ENCODE data around the gene TMA7. TPM values are rescaled to one million over a fixed set of nuclear protein-coding genes. Genes with fewer than 3 reads are reported as not detected.
A peak's percentile ranks its signal among the peaks of the same experiment; 100 is the strongest.

TMA7 gene
- total and polyA plus RNA-seq, 4 donors: 152 to 985 (median 239) TPM

DNA sequence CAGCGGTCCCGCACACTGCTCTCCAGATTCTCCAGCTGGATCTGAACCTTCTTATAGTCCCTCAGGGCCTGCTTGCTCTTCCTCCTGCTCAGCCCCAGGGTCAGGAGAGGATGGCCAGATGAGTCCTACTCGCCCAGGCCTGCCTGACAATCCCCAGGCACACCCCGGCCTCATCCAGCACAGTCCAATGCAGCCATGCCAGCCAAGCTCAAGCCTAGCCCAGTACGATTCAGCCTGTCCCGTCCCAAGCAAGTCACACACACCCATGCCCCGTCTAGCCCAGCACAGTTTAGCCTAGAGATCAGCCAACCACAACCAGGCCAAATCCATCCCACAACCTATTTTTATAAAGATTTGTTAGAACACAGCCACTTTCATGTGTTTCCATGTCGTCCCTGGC lies 27.0 kb upstream of the TMA7 start:
- ATAC-seq (ENCODE audit: insufficient read depth, low FRiP score): no peak
- Histone ChIP-seq H3K4me3 (no peak overlapping the region), H3K9me3 (ENCODE audit: control insufficient read depth in 4 of 4, insufficient read depth in 3 of 4, low read length in 3 of 4) (no peaks in the 10 kb centered on the region), H3K4me1 (ENCODE audit: control insufficient read depth in 5 of 5, insufficient read depth in 5 of 5, low read length in 5 of 5) (no peaks in the 10 kb centered on the region), H3K36me3 (ENCODE audit: control insufficient read depth in 4 of 4, insufficient read depth in 4 of 4, low read length in 4 of 4) (peaks cover 10 to 72% (median 31%) of the 10 kb centered on the region in 4 donors), H3K27ac (ENCODE audit: low read depth in 1 of 2, low read length in 1 of 2) (no peak overlapping the region), H3K9ac (ENCODE audit: insufficient read depth in 1 of 2, low read length in 2 of 2) (no peak overlapping the region), H3K27me3 (ENCODE audit: control insufficient read depth in 3 of 3, insufficient read depth in 3 of 3, low read length in 2 of 3) (no peaks in the 10 kb centered on the region)
- peak in 1 of 3 donors; percentile 6 for DNase-seq
- TF ChIP-seq CTCF (IDR thresholded peaks at IDR 0.05; ENCODE audit: control extremely low read depth, extremely low read depth): no peak
- WGBS, 2 donors: 91 to 95% methylated on average over 8 of the region's 8 CpGs

GRCh38 chr3:48413611-48414010 lies 26.4 kb upstream of the TMA7 start:
- no peak for ATAC-seq (ENCODE audit: insufficient read depth, low FRiP score)
- H3K27me3 ChIP-seq (ENCODE audit: control insufficient read depth in 3 of 3, insufficient read depth in 3 of 3, low read length in 2 of 3): no peaks in the 10 kb centered on the region
- H3K4me1 ChIP-seq (ENCODE audit: control insufficient read depth in 5 of 5, insufficient read depth in 5 of 5, low read length in 5 of 5): no peaks in the 10 kb centered on the region
- peak in 1 of 3 donors; percentile 2 for DNase-seq
- whole genome bisulfite sequencing, 2 donors: 93 to 94% methylated on average over 13 to 14 of the region's 14 CpGs
- no peak overlapping the region for H3K27ac ChIP-seq (ENCODE audit: low read depth in 1 of 2, low read length in 1 of 2)
- no peak for TF ChIP-seq CTCF (IDR thresholded peaks at IDR 0.05; ENCODE audit: control extremely low read depth, extremely low read depth)
- no peaks in the 10 kb centered on the region for H3K9me3 ChIP-seq (ENCODE audit: control insufficient read depth in 4 of 4, insufficient read depth in 3 of 4, low read length in 3 of 4)
- peaks cover 10 to 77% (median 29%) of the 10 kb centered on the region in 4 donors for H3K36me3 ChIP-seq (ENCODE audit: control insufficient read depth in 4 of 4, insufficient read depth in 4 of 4, low read length in 4 of 4)
- H3K9ac ChIP-seq (ENCODE audit: insufficient read depth in 1 of 2, low read length in 2 of 2): no peak overlapping the region
- H3K4me3 ChIP-seq: no peak overlapping the region

DNA sequence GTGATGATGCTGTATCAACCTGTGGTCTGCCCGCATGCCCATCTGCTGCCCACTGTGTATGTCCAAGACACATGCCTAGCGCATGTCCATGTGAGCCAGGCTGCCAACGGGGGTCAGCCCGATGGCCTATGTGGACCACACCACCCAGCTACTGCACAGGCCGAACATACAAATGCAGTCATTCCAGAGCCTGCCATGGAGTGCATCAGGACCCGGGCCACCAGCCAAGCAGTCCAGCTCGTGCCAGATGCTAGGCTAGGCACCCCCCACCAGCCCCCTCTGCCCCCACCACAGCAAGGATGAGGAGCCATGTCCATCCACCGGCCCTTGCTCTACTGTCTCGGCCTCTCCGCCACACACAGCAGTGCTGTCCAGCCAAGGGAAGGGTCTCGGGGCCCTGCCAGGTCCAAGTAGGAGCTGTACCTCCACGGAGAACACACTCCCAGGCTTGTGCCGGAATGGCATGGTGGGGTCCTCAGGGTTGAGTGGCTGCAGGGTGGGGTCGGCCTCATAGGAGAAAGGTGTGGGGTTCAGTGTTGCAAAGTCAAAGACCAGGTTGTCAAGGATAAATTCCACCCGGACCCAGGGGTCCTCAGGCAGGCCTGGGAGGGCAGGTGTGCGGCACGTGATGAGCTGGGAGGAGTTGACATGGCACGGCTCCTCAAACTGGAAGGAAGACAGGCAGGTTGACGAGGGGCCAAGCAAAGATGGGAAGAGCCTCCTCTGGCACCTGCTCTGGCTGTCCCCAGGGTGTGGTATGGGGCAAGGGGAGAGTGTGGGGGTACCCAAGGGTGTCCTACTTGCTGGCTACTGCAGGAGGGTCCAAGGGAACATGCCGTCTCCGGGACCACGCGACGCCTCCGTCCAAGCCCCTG lies 25.4 kb upstream of the TMA7 start:
- no peak for DNase-seq
- 92 to 93% methylated on average over 25 of the region's 25 CpGs for WGBS, 2 donors
- Histone ChIP-seq H3K36me3 (ENCODE audit: control insufficient read depth in 4 of 4, insufficient read depth in 4 of 4, low read length in 4 of 4) (peaks cover 4 to 73% (median 26%) of the 10 kb centered on the region in 4 donors), H3K27ac (ENCODE audit: low read depth in 1 of 2, low read length in 1 of 2) (no peak overlapping the region), H3K9ac (ENCODE audit: insufficient read depth in 1 of 2, low read length in 2 of 2) (no peak overlapping the region), H3K27me3 (ENCODE audit: control insufficient read depth in 3 of 3, insufficient read depth in 3 of 3, low read length in 2 of 3) (no peaks in the 10 kb centered on the region), H3K4me3 (no peak overlapping the region), H3K4me1 (ENCODE audit: control insufficient read depth in 5 of 5, insufficient read depth in 5 of 5, low read length in 5 of 5) (no peaks in the 10 kb centered on the region), H3K9me3 (ENCODE audit: control insufficient read depth in 4 of 4, insufficient read depth in 3 of 4, low read length in 3 of 4) (no peaks in the 10 kb centered on the region)
- TF ChIP-seq CTCF (IDR thresholded peaks at IDR 0.05; ENCODE audit: control extremely low read depth, extremely low read depth): no peak
- ATAC-seq (ENCODE audit: insufficient read depth, low FRiP score): no peak
